ENCODE results near the gene F3.

The F3 gene

DNA sequence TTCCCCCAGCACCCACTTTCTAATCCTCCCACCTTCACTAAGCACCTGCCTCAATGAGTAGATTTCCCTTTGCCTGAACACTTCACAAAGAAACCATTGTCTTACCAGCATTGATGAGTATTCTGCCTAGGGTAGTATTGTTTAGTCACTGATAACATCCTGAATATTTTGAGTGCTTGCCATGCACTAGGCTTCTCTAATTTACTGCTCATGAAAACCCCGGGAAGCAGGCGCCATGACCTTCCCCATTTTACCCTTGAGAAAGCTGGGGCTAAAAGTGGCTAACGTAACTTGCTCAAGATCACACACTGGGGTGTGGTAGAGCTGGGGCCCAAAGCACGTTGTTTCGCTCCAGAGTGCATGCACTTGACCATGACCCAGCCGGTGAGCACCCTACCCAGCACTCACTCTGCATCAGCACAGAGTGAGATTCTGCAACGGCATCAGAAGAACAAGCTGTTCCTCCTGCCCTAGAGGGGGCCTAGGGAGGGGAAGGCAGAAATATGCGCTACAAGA lies 10.6 kb upstream of the F3 start:
- no peak for DNase-seq

DNA sequence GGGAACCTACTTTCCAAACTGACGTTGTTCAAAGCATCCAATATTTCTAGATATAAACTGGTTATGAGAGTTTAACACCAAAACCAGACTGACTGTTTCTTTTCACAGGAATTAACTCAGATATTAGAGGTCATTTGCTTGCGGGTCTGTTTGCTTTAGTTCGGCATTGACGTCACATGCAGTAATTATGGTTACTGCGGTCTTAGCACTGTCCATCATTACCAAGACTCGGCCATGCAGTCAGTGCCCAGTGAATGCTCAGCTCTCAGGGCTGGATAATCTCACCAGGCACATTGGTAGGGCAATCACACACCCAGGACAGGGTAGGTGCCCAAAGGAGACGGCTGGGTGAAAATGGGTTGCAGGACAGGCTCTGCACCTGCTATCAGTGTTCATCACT lies 9.9 kb upstream of the F3 start:
- no peak for DNase-seq

GRCh38 chr1:94550800-94551241 lies 9.3 kb upstream of the F3 start:
- no peak for DNase-seq

- DNase-seq, result no peak
These were observed 8.8 kb upstream of the F3 start for GRCh38 chr1:94550396-94550795.

GRCh38 chr1:94549706-94550105 lies 8.1 kb upstream of the F3 start:
- DNase-seq, result no peak

DNA sequence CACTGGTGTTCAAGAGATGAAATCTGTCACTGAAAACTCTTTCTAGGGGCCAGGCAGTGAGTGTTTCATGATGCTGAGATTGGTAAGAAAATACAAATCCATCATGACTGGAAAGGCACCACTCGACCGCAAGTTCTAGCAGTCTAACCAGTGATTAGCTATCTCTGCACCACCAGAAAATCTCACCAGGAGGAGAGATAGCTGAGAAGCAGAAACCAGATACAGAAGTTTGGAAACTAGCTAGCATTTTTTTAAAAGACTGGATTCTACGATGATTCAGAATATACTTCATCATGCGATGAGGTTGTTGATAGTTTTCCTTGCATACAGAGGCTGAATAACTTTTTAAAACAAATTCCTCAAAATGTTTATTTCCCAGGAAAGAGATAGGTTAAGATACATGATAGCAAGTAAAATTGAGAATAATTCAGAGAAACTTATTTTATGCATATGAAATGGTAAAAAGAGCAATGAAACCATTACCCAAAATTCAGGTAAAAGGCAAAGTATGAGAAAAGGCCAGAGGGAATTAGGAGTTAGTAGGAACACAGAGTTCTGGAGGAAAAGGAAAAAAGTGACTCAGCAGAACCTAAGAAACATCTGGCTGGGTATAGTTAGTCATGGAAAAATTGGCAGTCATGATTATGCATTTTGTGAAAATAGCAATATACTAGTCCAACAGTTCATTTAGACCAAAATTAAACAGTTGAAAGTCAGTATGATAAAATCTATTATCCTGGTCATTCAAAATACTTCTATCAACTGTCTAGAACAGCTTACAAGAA lies 3.3 kb upstream of the F3 start:
- no peak for DNase-seq

DNA sequence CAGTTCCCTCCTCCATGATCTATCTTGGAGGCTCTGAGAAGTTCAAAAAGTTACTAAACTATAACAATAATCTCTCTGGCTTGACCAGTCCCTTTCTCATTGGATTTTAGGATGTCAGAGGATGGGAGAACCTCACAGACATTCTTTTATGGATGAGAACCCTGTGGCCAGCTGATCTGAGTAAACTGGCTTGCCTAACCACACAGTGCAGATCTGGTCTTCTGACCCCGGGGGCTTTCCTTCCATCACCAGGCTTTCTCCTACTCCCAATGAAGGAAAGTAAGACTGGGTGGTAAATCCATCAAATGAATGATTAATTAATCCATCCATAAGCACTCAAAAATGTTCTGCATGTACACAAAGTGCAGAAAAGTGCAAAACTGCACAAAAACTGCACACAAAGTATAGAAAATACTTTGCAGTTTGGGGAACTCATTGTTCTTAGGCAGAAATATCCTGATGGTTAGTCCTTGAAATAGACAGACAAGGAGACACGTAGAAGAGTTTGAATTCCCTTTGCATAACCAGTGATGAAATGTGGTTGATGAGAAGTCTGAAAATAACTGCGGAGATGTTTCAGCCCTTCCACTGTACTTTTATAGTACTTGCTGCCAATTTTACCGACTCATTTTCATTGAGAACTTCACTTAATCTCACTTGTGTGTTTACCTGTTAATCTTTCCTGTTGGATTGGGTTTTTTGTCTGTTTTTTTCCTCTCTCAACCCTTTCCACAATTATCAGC lies 2.5 kb upstream of the F3 start:
- DNase-seq, result no peak

DNA sequence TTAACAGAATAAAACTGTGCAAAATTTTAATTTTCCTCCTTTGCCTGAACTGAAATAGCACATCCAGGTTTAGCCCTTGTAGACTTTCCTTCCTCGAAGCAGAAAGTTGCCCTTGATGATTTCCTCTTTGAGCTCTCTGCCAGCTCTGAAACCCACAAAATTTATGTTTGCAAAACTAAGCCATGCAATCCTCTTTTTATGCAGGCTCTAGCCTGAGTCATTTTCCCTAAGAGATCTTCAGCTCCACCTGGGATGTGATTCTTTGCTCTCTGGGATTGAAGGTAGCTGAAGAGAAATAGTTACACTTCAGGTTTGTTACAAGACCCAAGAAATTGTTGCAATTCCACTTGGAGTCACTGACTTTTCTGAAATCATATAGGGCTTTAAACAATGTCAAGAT lies 1.4 kb upstream of the F3 start:
- no peak for DNase-seq

DNA sequence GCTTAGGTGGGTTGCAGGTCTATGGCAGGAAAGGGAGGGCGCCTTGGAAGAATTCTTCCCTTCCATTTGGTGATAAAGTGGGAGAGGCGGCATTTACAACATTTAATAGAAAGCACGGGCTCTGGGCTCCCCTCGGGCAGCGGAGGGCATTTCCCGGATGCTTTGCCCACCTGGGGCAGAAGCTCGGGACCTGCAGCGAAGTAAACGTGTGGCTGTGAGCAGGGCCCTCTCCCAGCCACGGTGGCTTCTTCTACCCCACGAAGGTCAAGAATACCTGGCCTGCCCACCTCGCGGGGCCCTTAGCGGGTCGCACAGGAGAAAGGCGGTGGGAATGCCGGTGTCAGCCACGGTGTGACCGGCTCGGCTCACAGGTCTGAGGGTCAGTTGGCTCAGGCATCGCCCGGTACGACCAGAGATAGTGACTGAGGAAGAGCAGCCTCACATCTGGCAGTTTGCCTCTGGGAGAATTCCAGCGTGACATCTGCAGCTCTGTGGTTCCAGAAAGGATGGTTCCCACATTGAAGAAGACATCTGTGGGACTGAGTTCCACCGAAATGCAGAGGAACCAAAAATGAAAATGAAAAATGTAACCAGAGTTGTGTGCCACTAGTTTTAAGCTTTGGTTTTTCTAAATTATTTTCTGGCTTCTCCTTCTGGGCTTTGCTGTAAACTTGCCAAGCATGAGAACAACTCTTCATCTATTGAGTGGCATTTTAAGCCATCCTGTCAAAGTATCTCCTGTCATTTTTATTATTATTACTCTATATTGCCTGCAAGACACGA lies 720 bp upstream of the F3 start:
- DNase-seq, result peak; percentile 64

- DNase-seq, result no peak
These were observed 916 bp downstream of the F3 start for GRCh38 chr1:94540440-94541245.

GRCh38 chr1:94539496-94539895 lies 2.1 kb downstream of the F3 start:
- no peak for DNase-seq

- no peak for DNase-seq
These were observed 3.2 kb downstream of the F3 start for GRCh38 chr1:94538243-94538827.

GRCh38 chr1:94537254-94537653 lies 4.3 kb downstream of the F3 start:
- no peak for DNase-seq

DNA sequence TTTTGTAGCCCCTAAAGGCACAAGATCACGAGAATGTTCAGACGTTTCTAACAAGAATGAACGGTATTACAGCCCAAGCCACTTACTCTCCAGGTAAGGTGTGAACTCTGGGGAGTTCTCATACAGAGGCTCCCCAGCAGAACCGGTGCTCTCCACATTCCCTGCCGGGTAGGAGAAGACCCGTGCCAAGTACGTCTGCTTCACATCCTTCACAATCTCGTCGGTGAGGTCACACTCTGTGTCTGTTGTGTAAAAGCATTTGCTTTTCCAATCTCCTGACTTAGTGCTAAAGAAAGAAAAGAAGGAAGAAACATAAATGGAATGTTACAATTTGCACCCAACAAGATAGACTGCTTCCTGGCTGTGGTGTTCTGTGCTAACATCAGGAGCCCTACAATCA lies 5.7 kb downstream of the F3 start:
- DNase-seq, result no peak

DNA sequence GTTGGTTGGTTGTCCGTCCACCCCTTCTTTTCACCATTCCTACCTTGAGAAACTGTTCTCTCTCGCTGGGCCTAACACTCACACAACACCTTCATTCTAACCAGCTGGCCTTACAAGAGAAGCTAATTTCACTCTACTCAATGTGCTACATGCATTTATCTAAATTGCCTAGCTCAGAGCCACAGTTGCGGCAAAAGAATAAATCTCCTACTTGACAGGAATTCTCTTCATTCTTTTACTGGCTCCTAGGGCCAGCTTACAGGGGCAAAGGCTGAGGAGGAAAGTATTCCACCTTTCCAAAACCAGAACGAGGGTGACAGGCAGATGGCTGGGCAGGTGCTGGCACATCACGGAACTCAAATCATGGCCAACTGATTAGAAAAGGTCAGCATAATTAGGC lies 6.5 kb downstream of the F3 start:
- no peak for DNase-seq

GRCh38 chr1:94532077-94532476 lies 9.5 kb downstream of the F3 start:
- no peak for DNase-seq

DNA sequence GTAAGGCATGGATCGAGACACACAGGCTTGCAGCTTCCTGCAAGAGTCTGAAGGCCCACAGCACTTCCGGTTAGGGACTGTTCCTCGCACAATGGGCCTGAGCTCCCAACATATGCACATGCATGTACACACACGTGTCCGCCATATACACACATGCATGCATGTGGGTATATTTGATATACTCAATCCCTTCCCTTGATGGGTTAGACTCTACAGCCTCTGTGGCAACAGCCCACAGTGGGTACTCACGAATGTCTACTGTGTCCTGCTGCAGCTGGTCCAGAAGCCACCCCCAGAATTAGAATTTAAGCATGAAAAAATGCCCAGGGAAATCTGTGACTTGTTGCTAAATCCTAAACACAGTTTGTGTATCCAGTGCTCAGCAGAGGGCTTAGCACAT lies 9.9 kb downstream of the F3 start:
- no peak for DNase-seq

- no peak for DNase-seq
These were observed 11.1 kb downstream of the F3 start for GRCh38 chr1:94530373-94530878.

DNA sequence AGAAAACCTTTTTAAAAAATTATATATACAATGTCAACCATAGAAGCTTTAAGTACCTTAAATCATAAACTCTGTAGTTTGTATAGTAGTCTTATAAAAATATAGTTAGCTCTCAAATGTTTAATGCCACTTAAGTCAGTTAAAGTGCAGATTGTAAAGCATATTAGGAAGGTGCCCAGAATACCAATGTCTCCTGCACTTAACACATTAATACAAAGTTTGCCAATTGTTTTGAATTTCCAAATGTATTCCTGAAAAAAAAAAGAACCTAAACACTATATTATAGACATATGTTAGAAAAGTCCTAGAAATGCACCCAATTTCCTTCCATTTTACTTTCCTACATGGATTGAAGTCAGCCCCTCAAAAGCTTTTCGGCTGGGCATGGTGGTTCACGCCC lies 12.1 kb downstream of the F3 start:
- no peak for DNase-seq

- DNase-seq, result no peak
These were observed 12.7 kb downstream of the F3 start for GRCh38 chr1:94528826-94529225.

DNA sequence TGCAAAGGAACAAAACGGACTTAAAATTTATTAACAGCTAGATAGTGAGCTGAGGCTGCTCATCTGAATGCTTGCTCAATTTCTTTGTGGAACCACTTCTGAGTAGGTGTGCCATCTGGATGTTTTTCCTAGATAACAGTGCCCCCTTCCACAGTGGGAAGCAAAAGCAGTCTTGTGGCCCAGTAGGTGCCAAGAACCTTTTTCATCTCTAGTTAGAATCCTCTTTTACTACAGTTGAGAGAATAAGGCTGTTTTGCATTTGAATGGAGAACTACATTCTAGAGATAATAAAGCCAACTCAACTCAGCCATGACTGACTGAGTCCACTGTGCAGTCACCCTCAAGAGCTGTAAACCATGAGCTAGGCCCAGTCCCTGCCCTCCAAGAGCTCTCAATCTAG lies 13.3 kb downstream of the F3 start:
- DNase-seq, result no peak

DNA sequence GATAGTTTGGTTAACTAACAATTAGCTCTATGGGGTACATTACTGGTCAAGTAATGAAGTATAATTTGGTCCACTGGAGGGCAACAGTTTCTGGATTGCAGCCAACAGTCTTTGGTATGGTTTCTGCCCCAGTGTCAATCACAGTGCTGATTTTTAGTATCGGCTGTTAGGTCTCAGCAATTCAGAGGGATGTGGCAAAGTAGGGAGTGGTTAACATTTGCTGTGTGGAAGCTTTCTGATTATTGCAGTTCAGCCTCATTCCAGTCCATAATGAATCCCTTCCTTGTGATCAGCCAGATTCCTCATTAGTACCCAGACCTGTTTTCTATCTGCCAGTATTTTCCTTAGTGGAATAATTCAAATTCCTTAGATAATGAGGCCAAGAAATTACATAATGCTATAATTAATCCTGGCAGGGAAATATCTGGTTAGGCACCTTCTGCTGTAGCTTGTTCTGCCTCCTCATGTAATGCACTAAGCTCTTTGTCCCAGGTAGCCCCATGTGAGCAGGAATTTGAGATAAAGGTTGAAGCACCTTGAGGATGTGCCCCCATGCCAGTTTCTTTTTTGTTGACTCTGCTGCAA lies 14.0 kb downstream of the F3 start:
- DNase-seq, result no peak
